Neuronal stem cell (in vitro differentiated cells): ENCODE measurements around the gene KLHL24.
"Not testable (repeated sequence)": the region's sequence is repeated elsewhere in the genome, so short reads cannot be mapped to it uniquely, and the experiment has no call there.

Source experiments
- DNase-seq: peaks from one replicate; pipeline ENCODE4 v3.0.0-alpha.2; 2013; ENCODE audit warnings: low spot score
- H2AFZ ChIP-seq: one replicate; pipeline ENCODE4 v1.6.1; 2013; ENCODE audit warnings: mild to moderate bottlenecking, low read length, inconsistent platforms
- H2AK5ac ChIP-seq: 2 replicates; pipeline ENCODE4 v1.6.1; 2013; ENCODE audit warnings: low read depth, mild to moderate bottlenecking, inconsistent platforms, low read length, moderate library complexity, mixed read lengths
- H2BK120ac ChIP-seq: 2 replicates; pipeline ENCODE4 v1.6.1; 2013; ENCODE audit warnings: low read depth, mild to moderate bottlenecking, inconsistent platforms, low read length, moderate library complexity, mixed read lengths
- H2BK12ac ChIP-seq: one replicate; pipeline ENCODE4 v1.6.1; 2013; ENCODE audit warnings: low read length, inconsistent platforms
- H2BK15ac ChIP-seq: 2 replicates; pipeline ENCODE4 v1.6.1; 2013; ENCODE audit warnings: mild to moderate bottlenecking, low read length, inconsistent platforms, mixed read lengths
- H2BK5ac ChIP-seq: one replicate; pipeline ENCODE4 v1.6.1; 2013; ENCODE audit warnings: inconsistent platforms, mild to moderate bottlenecking, low read length, moderate library complexity
- H3K14ac ChIP-seq: one replicate; pipeline ENCODE4 v1.6.1; 2013; ENCODE audit warnings: low read length, inconsistent platforms
- H3K18ac ChIP-seq: 2 replicates; pipeline ENCODE4 v1.6.1; 2013; ENCODE audit warnings: low read length, inconsistent platforms
- H3K23ac ChIP-seq: 2 replicates; pipeline ENCODE4 v1.6.1; 2013; ENCODE audit warnings: low read depth, mild to moderate bottlenecking, mixed read lengths, low read length, inconsistent platforms; ENCODE audit not compliant: poor library complexity
- H3K27ac ChIP-seq: replicated peaks from 3 replicates; pipeline ENCODE4 v1.5.1; 2013; ENCODE audit warnings: low read length, inconsistent platforms
- H3K27me3 ChIP-seq, 3 experiments: 2 replicates each; pipeline ENCODE4 v1.6.1; 2013; ENCODE audit warnings: low read length in 3 of 3, mild to moderate bottlenecking in 2 of 3, inconsistent platforms in 1 of 3, low read depth in 1 of 3, mixed read lengths in 1 of 3, moderate library complexity in 1 of 3; ENCODE audit not compliant: control insufficient read depth in 3 of 3, insufficient read depth in 3 of 3
- H3K36me3 ChIP-seq, 2 donors: replicated peaks in 1 of 2; 2 replicates each; pipeline ENCODE4 v1.6.1; 2013; ENCODE audit warnings: low read length in 2 of 2; ENCODE audit not compliant: control insufficient read depth in 2 of 2, insufficient read depth in 2 of 2
- H3K4ac ChIP-seq: 2 replicates; pipeline ENCODE4 v1.6.1; 2013; ENCODE audit warnings: inconsistent platforms, mild to moderate bottlenecking, low read length, moderate library complexity
- H3K4me1 ChIP-seq, 2 donors: 1 replicate in 1 of 2; 2 replicates in 1 of 2; pipeline ENCODE4 v1.6.1; 2013; ENCODE audit warnings: low read length in 2 of 2, low read depth in 1 of 2; ENCODE audit not compliant: control insufficient read depth in 2 of 2, insufficient read depth in 1 of 2
- H3K4me2 ChIP-seq: one replicate; pipeline ENCODE4 v1.6.1; 2013; ENCODE audit warnings: mild to moderate bottlenecking, low read length, inconsistent platforms; ENCODE audit not compliant: insufficient read depth, poor library complexity, severe bottlenecking
- H3K4me3 ChIP-seq, 2 donors: 2 replicates each; pipeline ENCODE4 v1.5.1; 2013; ENCODE audit warnings: low read length in 2 of 2, mild to moderate bottlenecking in 2 of 2, inconsistent platforms in 1 of 2, moderate library complexity in 1 of 2
- H3K79me1 ChIP-seq: one replicate; pipeline ENCODE4 v1.6.1; 2013; ENCODE audit warnings: low read depth, mild to moderate bottlenecking, inconsistent platforms, low read length, moderate library complexity
- H3K9ac ChIP-seq: one replicate; pipeline ENCODE4 v1.6.1; 2013; ENCODE audit warnings: mild to moderate bottlenecking, low read depth, low read length, inconsistent platforms; ENCODE audit not compliant: poor library complexity
- H3K9me3 ChIP-seq, 2 donors: replicated peaks in 1 of 2; 2 replicates each; pipeline versions ENCODE3 to v1.6.1; 2013; ENCODE audit warnings: low read length in 2 of 2, mild to moderate bottlenecking in 2 of 2, inconsistent platforms in 1 of 2, low read depth in 1 of 2, mixed read lengths in 1 of 2, moderate library complexity in 1 of 2; ENCODE audit not compliant: control insufficient read depth in 2 of 2, insufficient read depth in 1 of 2
- H4K8ac ChIP-seq: one replicate; pipeline ENCODE4 v1.6.1; 2013; ENCODE audit warnings: low read depth, mild to moderate bottlenecking, inconsistent platforms, low read length, moderate library complexity
- H4K91ac ChIP-seq: one replicate; pipeline ENCODE4 v1.6.1; 2013; ENCODE audit warnings: low read length, low read depth, mild to moderate bottlenecking, inconsistent platforms; ENCODE audit not compliant: poor library complexity
- WGBS, 2 donors: extraction: QIAGEN DNeasy Blood & Tissue Kit; methylation state at CpG; one replicate each; pipeline ENCODE4 v1.1.7; 2013; ENCODE audit warnings: missing lambda C conversion rate in 2 of 2, mixed read lengths in 1 of 2; ENCODE audit not compliant: insufficient read length in 2 of 2, insufficient replicate concordance in 1 of 2; ENCODE audit errors: extremely low coverage in 2 of 2; 5-methylcytosine and 5-hydroxymethylcytosine counted together

The KLHL24 gene

DNA sequence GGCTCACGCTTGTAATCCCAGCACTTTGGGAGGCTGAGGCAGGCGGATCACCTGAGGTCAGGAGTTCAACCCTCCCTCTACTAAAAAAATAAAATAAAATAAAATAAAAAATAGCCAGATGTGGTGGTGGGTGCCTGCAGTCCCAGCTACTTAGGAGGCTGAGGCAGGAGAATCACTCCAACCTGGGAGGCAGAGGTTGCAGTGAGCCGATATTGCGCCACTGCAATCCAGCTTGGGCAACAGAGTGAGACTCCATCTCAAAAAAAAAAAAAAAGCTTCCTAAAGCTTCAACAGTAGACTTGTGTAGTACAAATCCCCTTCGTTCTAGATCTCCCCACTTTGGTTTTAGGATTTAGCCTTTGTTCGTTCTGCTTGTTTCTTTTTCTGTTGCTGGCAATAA is 68.5 kb downstream of the KLHL24 start:
- H3K4me1 ChIP-seq, H2BK120ac ChIP-seq, H3K4me2 ChIP-seq, DNase-seq, H3K27ac ChIP-seq, H3K18ac ChIP-seq, H3K4ac ChIP-seq, H3K27me3 ChIP-seq, H2AFZ ChIP-seq, H3K9me3 ChIP-seq, H3K23ac ChIP-seq, H2BK5ac ChIP-seq, H3K4me3 ChIP-seq, H4K8ac ChIP-seq, H2BK12ac ChIP-seq, H3K79me1 ChIP-seq, H2BK15ac ChIP-seq, H4K91ac ChIP-seq, H3K9ac ChIP-seq, H2AK5ac ChIP-seq, H3K14ac ChIP-seq: not testable (repeated sequence)
- peaks cover 4 to 27% of the 10 kb centered on the region in 2 donors for H3K36me3 ChIP-seq
- WGBS, 2 donors, result no CpG with 5 or more reads among the region's 6 CpGs

DNA sequence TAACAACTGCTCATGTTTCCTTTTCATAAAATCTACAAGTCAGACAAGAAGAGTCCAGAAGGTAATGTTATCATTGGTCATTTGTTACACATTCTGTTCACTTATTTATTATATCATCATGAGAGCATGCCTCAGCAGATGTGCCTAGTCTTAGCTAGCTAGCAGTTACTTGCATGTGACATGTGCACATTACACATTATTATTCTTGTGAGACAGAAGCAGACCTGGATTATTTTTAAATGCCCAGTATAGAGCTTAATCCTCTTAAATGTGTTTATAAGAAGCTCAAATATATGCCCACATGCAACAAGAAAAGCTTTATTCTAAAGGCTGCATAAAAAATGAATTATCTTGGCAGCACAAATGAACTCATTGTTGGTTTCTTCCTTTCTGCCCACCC is 74.8 kb downstream of the KLHL24 start:
- Histone ChIP-seq H3K27me3 (no peaks in the 10 kb centered on the region), H3K14ac (no peak overlapping the region), H3K79me1 (peaks cover 4% of the 10 kb centered on the region), H3K23ac (no peak overlapping the region), H2AK5ac (no peak overlapping the region), H4K8ac (no peak overlapping the region), H2BK5ac (no peak overlapping the region), H3K4me1 (peaks cover 0 to 1% of the 10 kb centered on the region in 2 donors), H3K18ac (no peak overlapping the region), H4K91ac (no peak overlapping the region), H2BK12ac (no peak overlapping the region), H3K36me3 (peaks cover 0 to 30% of the 10 kb centered on the region in 2 donors), H3K9ac (no peak overlapping the region), H3K4me2 (no peak overlapping the region), H2BK120ac (no peak overlapping the region), H2BK15ac (no peak overlapping the region), H2AFZ (no peak overlapping the region), H3K4me3 (no peak overlapping the region), H3K9me3 (no peaks in the 10 kb centered on the region), H3K27ac (no peak overlapping the region), H3K4ac (no peak overlapping the region)
- no peak for DNase-seq

DNA sequence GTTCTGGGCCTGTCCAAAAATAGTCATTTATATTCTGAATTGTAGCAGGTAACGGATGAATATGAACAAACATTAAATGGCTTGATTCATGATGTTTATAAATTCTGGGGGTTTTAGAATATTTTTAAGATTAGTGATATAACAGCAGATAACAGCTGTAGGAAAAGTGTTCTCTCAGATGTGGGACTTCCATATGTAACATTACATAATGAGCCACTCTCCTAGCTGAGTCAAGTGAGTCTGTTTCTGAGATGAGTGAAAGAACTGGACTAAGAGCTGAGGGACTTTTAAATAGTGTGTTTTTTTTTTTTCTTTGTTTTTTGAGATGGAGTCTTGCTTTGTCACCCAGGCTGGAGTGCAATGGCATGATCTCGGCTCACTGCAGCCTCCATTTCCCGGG is 76.1 kb downstream of the KLHL24 start:
- no peak overlapping the region for H3K14ac ChIP-seq
- H3K27me3 ChIP-seq, result no peaks in the 10 kb centered on the region
- peaks cover 0 to 1% of the 10 kb centered on the region in 2 donors for H3K4me1 ChIP-seq
- H4K8ac ChIP-seq, result no peak overlapping the region
- DNase-seq, result no peak
- H2BK15ac ChIP-seq, result no peak overlapping the region
- H3K9me3 ChIP-seq, result no peaks in the 10 kb centered on the region
- H2AFZ ChIP-seq, result no peak overlapping the region
- peaks cover 0 to 43% of the 10 kb centered on the region in 2 donors for H3K36me3 ChIP-seq
- H2BK120ac ChIP-seq, result no peak overlapping the region
- H3K9ac ChIP-seq, result no peak overlapping the region
- no peak overlapping the region for H3K18ac ChIP-seq
- H3K4me2 ChIP-seq, result no peak overlapping the region
- H2AK5ac ChIP-seq, result no peak overlapping the region
- no peak overlapping the region for H3K4me3 ChIP-seq
- H4K91ac ChIP-seq, result no peak overlapping the region
- H3K23ac ChIP-seq, result no peak overlapping the region
- H3K27ac ChIP-seq, result no peak overlapping the region
- no peak overlapping the region for H2BK5ac ChIP-seq
- H3K79me1 ChIP-seq, result peaks cover 4% of the 10 kb centered on the region
- no CpG with 5 or more reads among the region's 3 CpGs for WGBS, 2 donors
- H3K4ac ChIP-seq, result no peak overlapping the region
- no peak overlapping the region for H2BK12ac ChIP-seq

DNA sequence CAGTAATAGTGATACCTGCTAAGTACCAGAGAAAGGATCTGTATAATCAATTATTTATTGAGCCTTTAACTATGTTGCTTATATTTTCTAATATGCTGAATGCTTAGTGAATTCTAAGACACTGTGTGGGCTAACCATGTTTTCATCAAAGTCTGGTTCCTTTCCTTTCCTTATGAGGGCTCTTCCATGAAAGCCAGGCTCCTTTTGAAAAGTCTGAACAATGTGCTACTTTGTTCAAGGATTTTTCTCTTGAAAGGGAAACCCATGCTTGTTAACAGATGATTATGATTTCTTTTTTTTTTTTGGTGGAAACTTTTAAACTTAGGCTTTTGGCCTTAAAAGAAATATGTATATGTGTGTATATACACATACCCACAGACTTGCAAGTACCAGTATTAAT is 79.2 kb downstream of the KLHL24 start:
- H3K14ac ChIP-seq, result no peak overlapping the region
- no peak overlapping the region for H2BK5ac ChIP-seq
- peaks cover 2% of the 10 kb centered on the region for H3K79me1 ChIP-seq
- no peak overlapping the region for H3K4ac ChIP-seq
- no peak overlapping the region for H3K4me2 ChIP-seq
- peaks cover 0 to 1% of the 10 kb centered on the region in 2 donors for H3K4me1 ChIP-seq
- H2AFZ ChIP-seq, result no peak overlapping the region
- no peak overlapping the region for H3K18ac ChIP-seq
- DNase-seq, result no peak
- no peak overlapping the region for H2BK15ac ChIP-seq
- H3K9ac ChIP-seq, result no peak overlapping the region
- no peak overlapping the region for H3K4me3 ChIP-seq
- H2BK120ac ChIP-seq, result no peak overlapping the region
- H3K27ac ChIP-seq, result no peak overlapping the region
- no peak overlapping the region for H4K8ac ChIP-seq
- no peaks in the 10 kb centered on the region for H3K9me3 ChIP-seq
- H3K23ac ChIP-seq, result no peak overlapping the region
- no peaks in the 10 kb centered on the region for H3K27me3 ChIP-seq
- peaks cover 3 to 67% of the 10 kb centered on the region in 2 donors for H3K36me3 ChIP-seq
- no peak overlapping the region for H2AK5ac ChIP-seq
- no peak overlapping the region for H2BK12ac ChIP-seq
- no peak overlapping the region for H4K91ac ChIP-seq
